GM19468 (cell line): ENCODE data around the gene EDAR.

Experiments
- ATAC-seq: cut with Tn5 transposase; IDR thresholded peaks from one replicate; pipeline ENCODE4 v1.9.1; 2021; ENCODE audit warnings: mild to moderate bottlenecking, moderate library complexity, moderate number of reproducible peaks; ENCODE audit not compliant: unreplicated experiment; ENCODE audit errors: extremely low read depth

EDAR gene

GRCh38 chr2:108912629-108912902, 76.5 kb downstream of the EDAR start:
- ATAC-seq, result no peak

DNA sequence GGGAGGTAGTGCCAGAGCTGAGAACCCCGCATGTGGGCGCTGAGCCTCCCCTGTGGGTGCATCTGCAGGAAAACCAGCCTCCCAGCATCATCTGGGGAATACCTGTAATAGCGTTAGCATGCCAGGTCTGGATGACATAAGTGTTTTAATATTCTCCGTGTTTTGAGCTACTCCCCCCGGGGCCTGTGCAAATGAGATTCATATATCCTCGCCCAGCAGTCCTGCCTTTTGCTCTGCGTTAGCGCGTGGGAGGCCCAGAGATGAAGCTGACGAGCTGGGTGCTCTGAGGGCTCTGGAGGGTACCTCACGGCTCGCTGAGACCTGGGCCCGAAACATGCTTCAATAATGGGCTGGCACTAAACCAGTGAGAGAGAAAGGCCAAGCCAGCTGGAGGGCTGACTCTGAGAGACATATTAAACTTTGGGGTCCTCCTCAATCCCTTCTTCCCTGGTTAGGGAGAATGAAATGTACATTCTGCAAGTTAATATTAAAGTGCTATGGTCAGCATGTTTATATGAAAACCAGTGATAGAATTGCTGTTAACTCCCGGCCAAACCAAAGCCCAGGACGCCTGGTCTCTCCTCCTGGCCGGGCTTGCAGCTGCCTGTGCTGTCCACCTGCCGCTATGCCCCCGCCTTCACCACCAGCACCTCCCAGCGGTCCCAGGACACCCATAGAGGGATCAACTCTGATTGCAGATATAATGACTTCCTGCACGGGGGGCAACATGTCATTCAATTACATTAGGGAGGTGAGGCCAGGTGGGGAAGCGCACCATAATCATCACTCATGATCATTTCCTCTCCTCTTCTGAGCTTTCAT, 77.0 kb downstream of the EDAR start:
- ATAC-seq, result no peak

DNA sequence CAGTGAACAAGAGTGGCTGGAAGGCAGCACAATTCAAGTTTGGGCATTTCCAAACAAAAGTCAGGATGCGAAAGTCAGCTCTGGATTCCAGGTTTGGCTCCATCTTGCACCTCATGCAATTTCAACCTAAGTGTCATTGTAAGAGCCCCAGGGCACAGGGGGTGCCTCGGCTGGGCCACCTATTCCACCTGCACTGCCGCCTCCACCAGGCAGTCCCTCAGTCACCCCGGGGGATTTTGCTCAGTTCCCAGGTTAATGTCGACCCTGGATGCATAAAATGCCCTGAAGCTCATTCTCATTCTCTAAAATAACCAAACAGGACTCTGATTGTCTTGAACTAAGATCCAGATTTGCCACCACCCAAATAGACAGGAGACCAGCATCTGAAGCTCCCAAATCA, 77.6 kb downstream of the EDAR start:
- no peak for ATAC-seq

DNA sequence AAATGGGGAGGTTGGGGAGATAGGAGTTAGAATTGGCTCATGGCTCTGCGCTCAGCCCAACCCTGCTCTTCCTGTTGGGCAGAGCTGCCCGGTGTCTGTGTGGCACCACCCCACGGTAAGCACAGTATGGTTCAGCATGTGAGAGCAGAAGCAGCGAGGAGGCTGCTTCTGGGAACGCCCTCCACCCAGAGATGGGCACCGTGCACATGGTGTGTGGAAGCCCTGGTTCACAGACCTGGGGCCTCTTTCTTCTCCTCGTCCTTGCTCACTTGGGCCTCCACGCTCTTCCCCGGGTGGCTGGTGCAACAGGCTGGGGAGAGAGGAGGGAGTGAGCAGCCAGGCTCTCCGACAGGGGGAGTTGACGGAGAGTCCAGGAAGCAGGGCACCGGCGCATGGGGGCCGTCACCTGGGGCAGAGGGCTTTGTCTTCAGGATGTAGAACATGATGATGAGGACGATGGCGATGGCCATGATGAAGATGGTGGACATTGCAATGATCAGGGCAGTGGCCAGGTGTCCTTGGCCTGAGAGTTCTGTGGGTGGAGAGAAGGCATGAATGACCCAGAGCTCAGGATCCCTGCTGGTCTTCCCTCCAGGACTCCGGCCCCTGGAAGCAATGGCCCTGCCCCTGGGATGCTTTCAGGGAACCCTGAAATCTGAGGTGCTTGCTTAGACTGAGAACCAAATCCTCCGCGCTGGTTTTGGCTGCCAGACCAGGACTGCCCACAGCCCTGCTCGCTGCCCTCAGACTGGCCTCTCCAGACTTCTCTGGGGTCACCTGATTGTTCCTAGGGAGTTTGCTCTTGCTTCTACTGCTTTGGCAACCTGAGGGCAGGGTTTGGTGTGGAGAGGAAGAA, 78.3 kb downstream of the EDAR start:
- ATAC-seq, result no peak

DNA sequence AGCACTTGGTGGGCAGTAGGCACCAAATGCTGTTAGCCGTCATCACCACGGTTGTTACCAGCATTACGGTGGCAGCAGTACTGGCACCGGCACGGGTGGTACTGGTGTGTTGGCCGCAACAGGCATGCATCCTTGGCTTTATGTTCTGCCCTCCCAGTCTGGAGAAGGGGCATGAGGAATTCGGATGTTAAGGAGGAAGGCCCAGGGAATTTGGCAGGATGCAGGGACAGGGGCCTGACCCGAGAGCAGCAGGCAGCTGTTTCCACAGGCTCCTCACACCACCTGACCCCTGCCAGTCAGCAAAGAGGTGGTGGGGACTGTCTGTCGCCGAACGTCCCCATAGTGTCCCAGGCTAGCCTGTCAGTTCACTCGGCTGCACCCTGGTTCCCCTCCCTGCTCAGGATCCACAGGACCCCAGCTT, 79.0 kb downstream of the EDAR start:
- no peak for ATAC-seq

DNA sequence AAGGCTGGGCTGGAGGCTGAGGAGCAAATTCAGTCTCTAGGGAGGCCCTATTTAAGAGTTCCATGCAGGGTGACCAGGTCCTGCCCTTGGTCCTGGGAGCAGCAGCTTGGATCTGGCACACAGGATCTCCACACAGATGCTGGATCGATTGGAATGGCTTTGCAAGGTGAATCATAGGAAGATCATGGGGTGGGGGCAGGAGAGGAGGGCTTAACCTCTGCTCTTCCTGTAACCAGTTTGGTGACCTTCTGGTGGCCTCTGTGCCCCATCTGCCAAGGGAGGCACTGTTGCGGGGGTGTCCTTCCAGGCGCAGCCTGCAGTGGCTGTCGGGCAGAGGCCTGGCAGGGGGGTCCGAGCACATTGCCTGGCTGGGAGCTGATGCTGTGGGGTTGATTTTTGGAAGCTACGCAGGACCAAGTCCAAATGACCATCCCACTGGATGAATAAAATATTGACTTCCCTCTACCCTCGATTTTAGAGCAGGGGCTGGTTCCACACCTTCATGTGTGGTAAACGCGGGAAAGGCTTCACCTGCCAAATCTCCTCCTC, 79.7 kb downstream of the EDAR start:
- ATAC-seq, result no peak

DNA sequence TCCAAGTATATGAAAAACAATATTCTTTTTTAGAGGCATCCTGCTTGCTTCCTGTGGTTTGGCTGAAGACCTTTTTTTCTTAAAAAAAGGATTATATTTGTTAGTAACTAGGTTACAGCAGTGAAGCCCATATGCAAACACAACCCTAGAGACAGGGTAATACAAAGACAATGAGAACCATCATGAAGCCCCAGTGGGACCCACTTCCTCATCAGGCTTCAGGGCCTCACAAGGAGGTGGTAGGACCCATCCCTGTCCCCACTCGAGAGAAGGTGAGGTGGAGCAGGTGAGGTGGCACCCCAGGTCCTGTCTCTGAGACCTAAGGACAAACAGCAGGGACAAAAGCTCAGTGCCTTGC, 80.3 kb downstream of the EDAR start:
- no peak for ATAC-seq

- ATAC-seq, result no peak
Measured at GRCh38 chr2:108907822-108908712, 81.0 kb downstream of the EDAR start.

DNA sequence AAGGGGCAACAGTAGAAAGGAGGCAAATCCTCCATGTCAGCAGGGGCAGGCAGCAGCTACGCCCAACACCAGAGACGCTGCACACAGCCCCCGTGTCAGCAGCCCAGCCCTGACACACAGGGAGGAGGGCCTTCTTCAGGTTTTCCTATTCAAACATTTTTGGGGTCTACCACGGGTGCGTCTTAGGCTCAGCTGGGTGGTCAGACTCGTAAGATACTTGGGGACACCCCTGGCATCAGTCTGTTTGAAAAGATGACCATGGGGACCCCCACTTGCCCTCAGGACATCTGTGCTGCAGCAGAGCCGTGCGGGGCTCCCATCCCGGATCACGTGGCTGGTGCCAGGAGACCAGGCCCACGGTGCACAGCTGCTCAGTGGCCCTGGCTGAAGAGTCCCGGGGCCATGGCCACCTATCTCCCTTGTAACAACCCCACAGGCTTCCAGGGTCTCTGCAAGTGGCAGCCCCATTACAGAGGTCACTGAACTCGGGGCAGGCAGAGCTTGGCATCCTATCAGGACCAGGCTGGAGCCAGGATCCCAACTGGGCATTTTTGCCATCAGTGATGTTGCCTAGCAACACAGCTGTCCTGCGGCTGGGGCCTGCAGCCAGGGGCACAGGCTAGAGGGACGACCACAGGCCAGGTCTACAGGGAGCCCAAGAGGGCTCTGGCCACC, 82.5 kb downstream of the EDAR start:
- no peak for ATAC-seq

- no peak for ATAC-seq
Measured at GRCh38 chr2:108905906-108906305, 83.1 kb downstream of the EDAR start.

- ATAC-seq, result no peak
Measured at GRCh38 chr2:108905176-108905575, 83.8 kb downstream of the EDAR start.

GRCh38 chr2:108904680-108905079, 84.3 kb downstream of the EDAR start:
- ATAC-seq, result no peak

DNA sequence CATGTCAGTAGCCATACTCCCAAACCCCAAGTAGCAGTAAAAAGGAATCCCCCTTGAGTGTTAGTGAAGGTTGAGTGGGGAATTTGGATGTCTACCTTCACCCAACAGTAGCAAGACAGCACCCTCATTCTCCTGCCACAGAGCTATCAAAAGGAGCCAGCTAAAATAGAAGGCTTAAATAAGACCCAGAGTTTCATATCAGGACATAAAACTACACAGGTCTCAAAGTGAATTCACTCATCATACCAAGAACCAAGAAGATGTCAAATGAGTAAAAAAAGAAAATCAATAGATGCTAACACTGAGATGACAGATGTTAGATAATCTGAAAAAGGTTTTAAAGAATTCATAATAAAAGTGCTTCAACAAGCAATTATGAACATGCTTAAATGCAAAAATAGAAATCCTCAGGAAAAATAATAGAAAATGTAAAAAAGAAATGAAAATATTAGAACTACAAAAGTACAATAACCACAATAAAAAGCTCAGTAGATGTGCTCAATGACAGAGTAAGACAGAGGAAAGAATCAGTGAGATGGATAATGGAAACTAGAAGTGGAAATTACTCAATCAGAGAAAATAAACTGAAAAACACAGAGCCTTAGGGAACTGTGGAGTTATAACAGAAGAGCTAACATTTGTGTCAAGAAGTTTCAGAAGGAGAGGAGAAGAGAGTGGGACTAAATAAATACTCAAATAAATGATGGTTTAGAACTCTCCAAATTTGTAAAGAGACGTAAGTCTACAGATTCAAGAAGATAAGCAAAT, 90.5 kb downstream of the EDAR start:
- no peak for ATAC-seq

DNA sequence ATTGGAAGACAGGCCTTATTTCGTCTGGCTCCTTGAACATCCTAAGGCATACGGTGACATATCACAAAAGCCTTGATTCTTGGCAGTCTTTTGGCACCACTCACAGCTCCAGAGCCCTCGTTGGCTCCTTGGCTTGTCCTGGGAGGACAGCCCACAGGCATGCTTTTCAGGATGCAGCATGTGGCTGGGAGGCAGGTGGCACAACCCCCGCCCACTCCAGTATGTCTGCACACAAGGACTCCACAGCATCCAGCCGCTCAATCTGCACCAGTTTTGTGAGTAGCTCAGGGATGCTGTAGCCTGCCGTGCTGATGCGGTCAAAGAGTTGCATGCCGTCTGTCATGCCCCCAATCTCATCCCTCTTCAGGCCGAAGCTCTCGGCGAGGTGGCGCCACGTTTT, 92.3 kb downstream of the EDAR start:
- ATAC-seq, result no peak

- ATAC-seq, result no peak
Measured at GRCh38 chr2:108895188-108895587, 93.8 kb downstream of the EDAR start.

DNA sequence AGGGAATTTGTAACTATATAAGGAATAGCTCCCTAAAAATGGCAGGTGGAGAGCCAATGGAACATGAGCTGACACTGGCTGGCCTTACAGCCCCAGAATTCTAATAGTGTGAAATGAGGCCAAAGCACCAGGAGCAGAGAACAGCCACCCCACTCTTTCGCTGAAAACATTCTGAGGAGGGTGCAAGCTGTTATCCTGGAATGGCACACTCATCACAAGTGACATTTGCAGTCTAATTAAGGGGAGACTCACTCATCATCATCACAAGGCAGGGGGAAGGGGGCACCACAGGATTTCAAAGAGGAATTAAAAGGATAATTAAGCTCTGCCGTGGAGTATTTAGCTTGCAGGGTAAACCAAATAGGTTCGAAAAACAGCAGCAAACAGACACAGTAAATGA, 94.3 kb downstream of the EDAR start:
- ATAC-seq, result no peak

GRCh38 chr2:108893277-108893676, 95.7 kb downstream of the EDAR start:
- ATAC-seq, result no peak

- ATAC-seq, result no peak
Measured at GRCh38 chr2:108889907-108890306, 99.1 kb downstream of the EDAR start.

- no peak for ATAC-seq
Measured at GRCh38 chr2:108884619-108885018, 104.4 kb downstream of the EDAR start.
